Endothelial cell (in vitro differentiated cells): ENCODE data around the gene RALGAPB. TPM values are rescaled to one million over a fixed set of nuclear protein-coding genes. Genes with fewer than 3 reads are reported as not detected.
"Not testable (repeated sequence)": the region's sequence is repeated elsewhere in the genome, so short reads cannot be mapped to it uniquely, and the experiment has no call there.

Source experiments
- DNase-seq: peaks from one replicate; pipeline ENCODE4 v3.0.0; 2021; ENCODE audit warnings: low spot score
- H3K27ac Mint-ChIP-seq: one replicate; pipeline ENCODE4 v1.8.0; 2021; ENCODE audit warnings: mixed read lengths, inconsistent platforms; ENCODE audit not compliant: unreplicated experiment
- H3K27me3 Mint-ChIP-seq: one replicate; pipeline ENCODE4 v1.8.0; 2021; ENCODE audit warnings: mild to moderate bottlenecking, moderate library complexity, mixed read lengths, inconsistent platforms; ENCODE audit not compliant: unreplicated experiment
- H3K36me3 Mint-ChIP-seq: one replicate; pipeline ENCODE4 v1.8.0; 2021; ENCODE audit warnings: mild to moderate bottlenecking, low read depth, mixed read lengths, inconsistent platforms; ENCODE audit not compliant: unreplicated experiment
- H3K4me1 Mint-ChIP-seq: one replicate; pipeline ENCODE4 v1.8.0; 2021; ENCODE audit warnings: mild to moderate bottlenecking, mixed read lengths, inconsistent platforms; ENCODE audit not compliant: unreplicated experiment
- H3K4me3 Mint-ChIP-seq: one replicate; pipeline ENCODE4 v1.8.0; 2021; ENCODE audit warnings: mild to moderate bottlenecking, mixed read lengths, inconsistent platforms; ENCODE audit not compliant: unreplicated experiment
- H3K9me3 Mint-ChIP-seq: one replicate; pipeline ENCODE4 v1.8.0; 2021; ENCODE audit warnings: mixed read lengths, inconsistent platforms; ENCODE audit not compliant: unreplicated experiment
- CTCF ChIP-seq: fragments of 200-600 bp; sonication (generic); IDR thresholded peaks from one replicate; pipeline ENCODE4 v1.5.0; 2021; ENCODE audit warnings: antibody characterized with exemption; ENCODE audit not compliant: unreplicated experiment
- total RNA-seq: library from RNA; stranded (reverse); fragmentation: NEBNext Ultra II Directional; extraction: Animal tissue kit (Norgen Biotek cat#: 25700); gene quantifications from one replicate; pipeline ENCODE4 v1.2.1, GENCODE V29; 2021; ENCODE audit not compliant: unreplicated experiment

RALGAPB gene
- total RNA-seq, 1 donor from 2014 or later, result 46.0 TPM

GRCh38 chr20:38505091-38505455 is 32.4 kb downstream of the RALGAPB start:
- no peak for DNase-seq
- no peak for TF ChIP-seq CTCF
- Mint-ChIP-seq H3K27ac (no peak overlapping the region), H3K4me3 (no peak overlapping the region), H3K36me3 (peaks cover 35% of the 10 kb centered on the region), H3K4me1 (no peaks in the 10 kb centered on the region), H3K27me3 (peaks cover 3% of the 10 kb centered on the region), H3K9me3 (no peaks in the 10 kb centered on the region)

GRCh38 chr20:38511726-38512125 is 39.1 kb downstream of the RALGAPB start:
- H3K4me3 Mint-ChIP-seq, H3K9me3 Mint-ChIP-seq, H3K4me1 Mint-ChIP-seq, H3K27ac Mint-ChIP-seq, DNase-seq, H3K27me3 Mint-ChIP-seq: not testable (repeated sequence)
- peaks cover 19% of the 10 kb centered on the region for H3K36me3 Mint-ChIP-seq

- no peaks in the 10 kb centered on the region for H3K27me3 Mint-ChIP-seq
- no peak for TF ChIP-seq CTCF
- no peak overlapping the region for H3K27ac Mint-ChIP-seq
- H3K4me1 Mint-ChIP-seq, result peaks cover 4% of the 10 kb centered on the region
- peaks cover 19% of the 10 kb centered on the region for H3K36me3 Mint-ChIP-seq
- no peaks in the 10 kb centered on the region for H3K9me3 Mint-ChIP-seq
- no peak for DNase-seq
- H3K4me3 Mint-ChIP-seq, result no peak overlapping the region
Measured at GRCh38 chr20:38514185-38514584, 41.5 kb downstream of the RALGAPB start.

- Mint-ChIP-seq H3K4me3 (no peak overlapping the region), H3K36me3 (peaks cover 11% of the 10 kb centered on the region), H3K27ac (no peak overlapping the region), H3K9me3 (no peaks in the 10 kb centered on the region), H3K4me1 (peaks cover 4% of the 10 kb centered on the region), H3K27me3 (no peaks in the 10 kb centered on the region)
- TF ChIP-seq CTCF, result no peak
- no peak for DNase-seq
Measured at GRCh38 chr20:38514947-38515346, 42.3 kb downstream of the RALGAPB start.

- Mint-ChIP-seq H3K4me3 (no peak overlapping the region), H3K27me3 (no peaks in the 10 kb centered on the region), H3K27ac (no peak overlapping the region), H3K9me3 (no peaks in the 10 kb centered on the region), H3K4me1 (peaks cover 4% of the 10 kb centered on the region), H3K36me3 (peaks cover 11% of the 10 kb centered on the region)
- no peak for DNase-seq
- TF ChIP-seq CTCF, result no peak
Measured at GRCh38 chr20:38515631-38516030, 43.0 kb downstream of the RALGAPB start.

- Mint-ChIP-seq H3K27me3 (no peaks in the 10 kb centered on the region), H3K9me3 (no peaks in the 10 kb centered on the region), H3K4me1 (peaks cover 4% of the 10 kb centered on the region), H3K36me3 (peaks cover 11% of the 10 kb centered on the region), H3K4me3 (no peak overlapping the region), H3K27ac (no peak overlapping the region)
- no peak for DNase-seq
- TF ChIP-seq CTCF, result no peak
Measured at GRCh38 chr20:38519426-38519825, 46.8 kb downstream of the RALGAPB start.
